NCI-H748 treated with DMSO at 0.1 percent for 48 hours (cell line): ENCODE data around the gene TTLL10.
"Not testable (repeated sequence)": the region's sequence is repeated elsewhere in the genome, so short reads cannot be mapped to it uniquely, and the experiment has no call there.

Experiments used
- DNase-seq: peaks from one replicate; lab custom pipeline; 2025; lab: John Stamatoyannopoulos, UW

Gene TTLL10

GRCh38 chr1:1141244-1141910 is 32.3 kb upstream of the TTLL10 start:
- DNase-seq = no peak

GRCh38 chr1:1141911-1142250 is 31.8 kb upstream of the TTLL10 start:
- no peak for DNase-seq

DNA sequence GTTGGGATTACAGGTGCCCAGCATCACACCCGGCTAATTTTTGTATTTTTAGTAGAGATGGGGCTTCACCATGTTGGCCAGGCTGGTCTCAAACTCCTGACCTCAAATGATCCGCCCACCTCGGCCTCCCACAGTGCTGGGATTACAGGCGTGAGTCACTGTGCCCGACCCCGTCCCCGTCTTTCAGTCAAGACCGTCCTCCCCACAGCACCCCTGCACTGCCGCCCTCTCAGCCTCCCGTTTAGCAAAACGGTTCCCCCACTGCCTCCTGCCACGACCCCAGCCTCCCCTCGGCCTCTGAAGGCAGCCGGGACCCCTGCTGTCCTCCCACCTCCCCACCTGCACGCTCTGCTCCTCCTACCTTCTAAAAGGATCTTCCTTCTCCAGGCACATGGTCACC is 31.3 kb upstream of the TTLL10 start:
- DNase-seq = not testable (repeated sequence)

DNA sequence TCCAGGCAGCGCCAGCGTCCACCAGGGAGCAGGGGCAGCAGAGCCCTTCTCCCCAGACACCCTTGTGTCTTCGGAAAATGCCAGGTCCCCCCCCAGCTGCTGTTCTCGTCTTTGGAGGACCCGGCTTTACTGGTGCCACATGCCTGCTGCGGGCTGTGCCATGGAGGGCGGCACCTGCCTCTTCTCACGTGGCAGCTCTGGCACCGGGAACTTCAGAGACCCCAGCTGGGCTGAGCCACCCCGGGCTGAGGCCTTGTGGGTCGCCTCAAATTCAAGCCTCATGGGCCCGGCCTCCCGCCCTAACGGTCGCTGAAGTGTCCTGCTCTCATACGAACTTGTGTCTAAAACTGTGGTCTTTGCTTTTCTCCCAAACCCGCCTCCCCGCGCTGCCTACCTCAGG is 30.8 kb upstream of the TTLL10 start:
- DNase-seq = no peak

- no peak for DNase-seq
Measured at GRCh38 chr1:1143636-1144035, 30.0 kb upstream of the TTLL10 start.

DNA sequence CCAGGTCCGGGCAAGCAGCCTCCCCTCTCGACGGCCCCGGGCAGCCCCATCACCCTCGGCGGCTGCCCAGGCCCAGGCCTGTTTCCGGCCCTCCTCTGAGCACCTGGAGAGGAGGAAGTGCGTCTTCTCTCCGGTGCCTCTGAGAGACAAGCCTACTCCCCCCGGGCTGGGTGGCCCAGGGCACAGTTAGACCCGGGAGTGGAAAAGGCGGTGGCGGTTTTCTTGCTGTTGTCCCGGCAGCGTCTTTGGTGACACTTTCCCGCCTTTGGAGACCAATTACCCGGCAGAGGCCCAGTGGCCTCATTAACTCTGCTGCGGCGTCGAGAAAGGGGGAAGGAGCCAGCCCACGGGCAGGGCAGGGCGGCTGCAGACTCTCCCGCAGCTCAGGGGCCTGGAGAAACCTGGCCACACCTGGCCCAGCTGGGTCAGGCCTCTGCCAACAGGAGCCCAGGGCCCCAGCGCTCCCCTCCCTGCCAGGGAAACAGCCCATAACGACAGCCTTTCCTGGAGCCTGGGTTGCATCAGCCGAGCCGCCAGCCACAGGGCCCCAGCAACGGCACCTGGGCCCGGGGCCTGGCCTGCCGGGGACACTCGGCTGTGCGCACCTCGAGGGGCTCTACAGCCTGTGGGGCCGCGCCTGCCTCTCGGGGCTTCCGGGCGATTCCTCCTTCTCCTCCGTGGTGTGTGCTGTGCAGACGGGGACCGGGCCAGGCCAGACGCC is 29.4 kb upstream of the TTLL10 start:
- DNase-seq = no peak

- DNase-seq = no peak
Measured at GRCh38 chr1:1144843-1145546, 28.7 kb upstream of the TTLL10 start.

- no peak for DNase-seq
Measured at GRCh38 chr1:1145547-1145914, 28.1 kb upstream of the TTLL10 start.

DNA sequence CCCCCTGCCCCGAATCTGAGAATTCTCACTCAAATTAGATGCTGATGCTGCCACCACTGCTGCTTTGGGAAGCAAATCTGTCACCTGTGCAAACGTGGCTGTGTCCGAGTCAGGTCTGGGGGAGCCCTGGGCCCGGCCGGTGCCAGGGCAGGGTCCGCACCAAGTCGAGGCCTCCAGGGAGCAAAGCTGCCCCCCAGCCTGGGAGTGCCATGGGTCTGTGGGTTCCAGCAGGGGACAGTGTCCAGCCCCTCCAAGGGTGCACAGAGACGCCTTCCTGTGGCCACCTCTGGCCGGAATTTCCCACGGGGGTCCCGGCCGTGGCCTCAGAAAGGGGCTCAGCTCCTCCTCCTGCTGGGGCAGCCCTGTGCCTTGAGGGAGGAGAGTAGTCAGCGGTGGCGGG is 27.7 kb upstream of the TTLL10 start:
- DNase-seq = no peak

- DNase-seq = no peak
Measured at GRCh38 chr1:1146596-1146995, 27.1 kb upstream of the TTLL10 start.

DNA sequence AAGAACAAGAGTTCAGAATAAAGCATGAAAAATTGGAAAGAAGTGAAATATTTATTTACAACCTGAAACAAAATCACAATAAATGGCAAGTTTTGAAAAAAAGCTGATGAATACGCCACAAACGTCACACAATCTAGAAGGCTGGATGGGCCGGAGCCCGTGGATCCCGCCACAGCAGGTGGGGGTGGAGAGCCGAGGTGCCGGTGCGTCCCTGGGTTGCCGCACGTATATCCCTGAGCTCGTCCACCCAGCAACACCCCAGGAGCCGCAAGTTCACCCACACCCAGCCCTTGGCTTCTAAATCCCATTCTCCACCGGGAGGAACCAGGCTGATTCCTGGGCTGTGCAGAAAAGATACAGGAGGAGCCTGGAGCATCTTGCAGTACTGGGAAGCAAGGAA is 25.6 kb upstream of the TTLL10 start:
- no peak for DNase-seq

DNA sequence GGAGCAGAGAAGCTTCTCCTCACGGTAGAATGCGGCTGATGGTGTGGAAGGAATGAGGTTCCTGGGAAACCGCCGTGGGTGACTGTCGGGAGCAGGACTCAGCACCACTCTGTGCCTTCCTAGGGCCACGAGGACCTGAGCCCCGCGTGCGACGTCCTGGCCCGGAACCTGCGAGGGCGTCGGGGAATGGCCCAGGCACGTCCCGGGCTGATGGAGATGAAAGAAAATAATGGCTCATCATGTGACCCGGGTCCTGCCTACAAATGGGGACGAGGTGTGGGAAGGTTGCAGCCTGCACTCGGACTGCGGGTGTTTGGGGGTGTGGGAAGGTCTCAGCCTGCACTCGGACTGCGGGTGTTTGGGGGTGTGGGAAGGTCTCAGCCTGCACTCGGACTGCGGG is 25.1 kb upstream of the TTLL10 start:
- DNase-seq = no peak

DNA sequence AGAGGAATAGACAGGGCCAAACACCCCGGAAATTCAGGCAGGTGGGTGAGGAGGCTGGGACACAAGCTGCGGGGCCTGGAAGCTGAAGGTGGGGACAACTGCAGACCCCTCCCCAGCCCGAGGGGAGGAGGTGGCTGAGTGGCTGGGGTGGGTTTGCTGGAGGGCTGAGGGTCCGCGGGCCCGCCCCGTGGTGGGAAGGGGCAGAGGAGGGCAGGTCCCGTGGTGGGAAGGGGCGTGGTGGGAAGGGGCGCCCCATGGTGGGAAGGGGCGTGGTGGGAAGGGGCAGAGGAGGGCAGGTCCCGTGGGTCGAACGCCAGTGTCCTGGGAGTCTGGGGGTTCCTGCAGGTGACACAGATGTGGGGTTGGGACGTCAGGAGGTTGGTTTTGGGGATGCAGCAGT is 24.3 kb upstream of the TTLL10 start:
- no peak for DNase-seq

DNA sequence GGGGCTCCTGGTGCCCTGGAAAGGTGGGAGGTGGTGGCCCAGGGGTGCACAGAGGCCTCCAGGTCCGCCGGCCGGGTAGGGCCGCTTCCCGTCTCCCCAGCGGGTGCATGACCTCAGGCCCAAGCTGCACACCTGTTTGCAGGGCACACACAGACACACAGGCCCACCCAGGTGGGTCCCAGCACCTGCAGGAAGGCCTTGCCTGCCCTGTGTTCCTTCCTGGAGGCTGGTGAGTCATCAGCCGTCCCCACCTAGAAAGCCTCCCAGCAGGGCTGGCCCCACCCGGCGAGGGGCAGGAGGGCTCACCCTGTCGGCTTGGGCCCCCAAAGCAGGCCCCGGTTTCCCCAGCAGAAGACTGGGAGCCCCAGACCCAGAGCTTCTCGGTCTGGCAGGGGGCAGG is 23.6 kb upstream of the TTLL10 start:
- DNase-seq = no peak

DNA sequence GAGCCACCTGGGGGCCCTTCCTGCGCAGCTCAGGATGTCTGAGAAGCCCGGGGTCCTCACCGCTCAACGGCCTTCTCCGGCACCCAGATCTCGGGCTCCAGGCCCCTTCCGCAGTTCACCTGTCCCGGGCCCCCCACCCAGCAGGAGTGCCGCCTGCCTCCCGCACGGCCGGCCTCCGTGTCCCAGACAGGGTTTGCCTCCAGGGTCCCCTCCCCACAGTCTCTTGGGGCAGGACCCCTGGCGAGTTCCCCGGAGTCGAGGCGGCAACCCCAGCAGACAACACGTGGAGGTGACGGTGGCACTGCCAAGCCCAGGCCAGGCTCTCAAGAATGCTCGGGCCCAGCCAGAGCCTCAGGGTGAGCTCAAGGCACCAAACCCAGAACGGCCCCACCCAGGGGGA is 22.4 kb upstream of the TTLL10 start:
- DNase-seq = no peak

GRCh38 chr1:1152431-1152830 is 21.2 kb upstream of the TTLL10 start:
- DNase-seq = not testable (repeated sequence)

DNA sequence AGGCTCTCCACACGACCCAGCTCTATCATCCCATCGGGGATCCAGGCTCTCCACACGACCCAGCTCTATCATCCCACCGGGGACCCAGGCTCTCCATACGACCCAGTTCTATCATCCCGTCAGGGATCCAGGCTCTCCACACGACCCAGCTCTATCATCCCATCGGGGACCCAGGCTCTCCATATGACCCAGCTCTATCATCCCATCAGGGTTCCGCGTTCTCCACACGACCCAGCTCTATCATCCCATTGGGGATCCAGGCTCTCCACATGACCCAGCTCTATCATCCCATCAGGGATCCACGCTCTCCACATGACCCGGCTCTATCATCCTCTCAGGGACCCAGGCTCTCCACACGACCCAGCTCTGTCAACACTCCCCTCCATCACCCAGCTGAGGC is 20.5 kb upstream of the TTLL10 start:
- not testable (repeated sequence) for DNase-seq

GRCh38 chr1:1153874-1154273 is 19.8 kb upstream of the TTLL10 start:
- no peak for DNase-seq

- DNase-seq = no peak
Measured at GRCh38 chr1:1155258-1155657, 18.4 kb upstream of the TTLL10 start.

GRCh38 chr1:1156140-1157032 is 17.3 kb upstream of the TTLL10 start:
- no peak for DNase-seq

DNA sequence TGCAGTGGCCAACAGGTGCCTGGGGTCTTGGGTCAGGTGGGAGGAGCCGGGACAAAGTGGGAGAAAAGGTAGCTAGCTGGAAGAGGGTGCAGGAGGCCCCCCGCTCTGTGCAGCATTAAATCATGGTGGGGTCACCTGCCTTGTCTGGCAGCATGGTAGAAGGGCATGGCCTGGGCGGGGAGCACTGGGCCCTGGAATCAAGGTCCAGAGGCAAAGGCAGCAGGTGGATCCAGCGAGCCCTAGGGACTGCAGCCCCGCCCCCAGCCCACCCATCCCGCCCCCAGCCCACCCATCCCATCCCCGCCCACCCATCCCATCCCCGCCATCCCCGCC is 16.7 kb upstream of the TTLL10 start:
- no peak for DNase-seq

- no peak for DNase-seq
Measured at GRCh38 chr1:1157426-1157913, 16.2 kb upstream of the TTLL10 start.
